Measurements from ENCODE around the gene ASIC4. TPM values are rescaled to one million over a fixed set of nuclear protein-coding genes. Genes with fewer than 3 reads are reported as not detected.

ASIC4 gene
- total and polyA plus RNA-seq, 2 of the 13 experiments (the other 11 are each of a cell fraction or from before 2014, with no cell fraction given): 0.03 TPM; not detected in 1

DNA sequence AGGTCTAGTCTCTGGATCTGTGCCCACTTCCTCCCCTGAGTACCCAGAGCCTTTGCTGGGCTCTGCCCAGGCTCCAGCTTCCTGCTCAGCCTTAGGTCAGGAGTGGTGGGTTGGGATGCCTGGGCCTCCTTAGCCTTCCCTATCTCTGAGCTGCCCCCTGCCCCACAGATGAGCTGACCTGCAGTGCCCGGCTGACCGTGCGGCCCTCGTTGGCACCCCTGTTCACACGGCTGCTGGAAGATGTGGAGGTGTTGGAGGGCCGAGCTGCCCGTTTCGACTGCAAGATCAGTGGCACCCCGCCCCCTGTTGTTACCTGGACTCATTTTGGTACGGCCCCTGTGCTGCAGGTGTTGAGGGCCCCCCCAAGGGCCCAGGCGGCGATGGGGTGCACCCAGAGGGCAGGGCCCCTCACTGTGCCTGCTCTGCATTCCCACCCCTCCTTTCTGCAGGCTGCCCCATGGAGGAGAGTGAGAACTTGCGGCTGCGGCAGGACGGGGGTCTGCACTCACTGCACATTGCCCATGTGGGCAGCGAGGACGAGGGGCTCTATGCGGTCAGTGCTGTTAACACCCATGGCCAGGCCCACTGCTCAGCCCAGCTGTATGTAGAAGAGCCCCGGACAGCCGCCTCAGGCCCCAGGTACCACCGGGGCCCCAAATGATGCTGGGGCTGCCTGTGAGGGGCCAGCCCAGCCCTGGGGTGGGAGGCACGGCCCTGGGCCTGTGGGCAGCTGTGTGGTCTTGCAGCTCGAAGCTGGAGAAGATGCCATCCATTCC lies 45.7 kb upstream of the ASIC4 start:
- in situ Hi-C loops (cut with HindIII; ENCODE audit: extremely low pct_ligation_motif_present, low pct_unique_long_range_greater_than_20kb): no loop called here
- no peak for TF ChIP-seq SOX5 (CRISPR knock-in tag; IDR thresholded peaks at IDR 0.05; ENCODE audit: borderline replicate concordance)
- TF ChIP-seq, protein P1, sequence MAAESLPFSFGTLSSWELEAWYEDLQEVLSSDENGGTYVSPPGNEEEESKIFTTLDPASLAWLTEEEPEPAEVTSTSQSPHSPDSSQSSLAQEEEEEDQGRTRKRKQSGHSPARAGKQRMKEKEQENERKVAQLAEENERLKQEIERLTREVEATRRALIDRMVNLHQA (CRISPR knock-in tag; IDR thresholded peaks at IDR 0.05): no peak
- TF ChIP-seq ZNF556 (CRISPR knock-in tag; IDR thresholded peaks at IDR 0.05; ENCODE audit: borderline replicate concordance): no peak
- TF ChIP-seq ZIK1 (CRISPR knock-in tag; IDR thresholded peaks at IDR 0.05; ENCODE audit: borderline replicate concordance, low read depth): no peak
- TF ChIP-seq, protein P2, sequence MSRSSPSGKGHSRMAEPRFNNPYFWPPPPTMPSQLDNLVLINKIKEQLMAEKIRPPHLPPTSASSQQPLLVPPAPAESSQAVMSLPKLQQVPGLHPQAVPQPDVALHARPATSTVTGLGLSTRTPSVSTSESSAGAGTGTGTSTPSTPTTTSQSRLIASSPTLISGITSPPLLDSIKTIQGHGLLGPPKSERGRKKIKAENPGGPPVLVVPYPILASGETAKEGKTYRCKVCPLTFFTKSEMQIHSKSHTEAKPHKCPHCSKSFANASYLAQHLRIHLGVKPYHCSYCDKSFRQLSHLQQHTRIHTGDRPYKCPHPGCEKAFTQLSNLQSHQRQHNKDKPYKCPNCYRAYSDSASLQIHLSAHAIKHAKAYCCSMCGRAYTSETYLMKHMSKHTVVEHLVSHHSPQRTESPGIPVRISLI (CRISPR knock-in tag; IDR thresholded peaks at IDR 0.05; ENCODE audit: borderline replicate concordance): no peak
- TF ChIP-seq CAMTA2 (CRISPR knock-in tag; IDR thresholded peaks at IDR 0.05; ENCODE audit: borderline replicate concordance): no peak
- no peak for TF ChIP-seq ZNF709 (CRISPR knock-in tag; IDR thresholded peaks at IDR 0.05)
- TF ChIP-seq, protein P3, sequence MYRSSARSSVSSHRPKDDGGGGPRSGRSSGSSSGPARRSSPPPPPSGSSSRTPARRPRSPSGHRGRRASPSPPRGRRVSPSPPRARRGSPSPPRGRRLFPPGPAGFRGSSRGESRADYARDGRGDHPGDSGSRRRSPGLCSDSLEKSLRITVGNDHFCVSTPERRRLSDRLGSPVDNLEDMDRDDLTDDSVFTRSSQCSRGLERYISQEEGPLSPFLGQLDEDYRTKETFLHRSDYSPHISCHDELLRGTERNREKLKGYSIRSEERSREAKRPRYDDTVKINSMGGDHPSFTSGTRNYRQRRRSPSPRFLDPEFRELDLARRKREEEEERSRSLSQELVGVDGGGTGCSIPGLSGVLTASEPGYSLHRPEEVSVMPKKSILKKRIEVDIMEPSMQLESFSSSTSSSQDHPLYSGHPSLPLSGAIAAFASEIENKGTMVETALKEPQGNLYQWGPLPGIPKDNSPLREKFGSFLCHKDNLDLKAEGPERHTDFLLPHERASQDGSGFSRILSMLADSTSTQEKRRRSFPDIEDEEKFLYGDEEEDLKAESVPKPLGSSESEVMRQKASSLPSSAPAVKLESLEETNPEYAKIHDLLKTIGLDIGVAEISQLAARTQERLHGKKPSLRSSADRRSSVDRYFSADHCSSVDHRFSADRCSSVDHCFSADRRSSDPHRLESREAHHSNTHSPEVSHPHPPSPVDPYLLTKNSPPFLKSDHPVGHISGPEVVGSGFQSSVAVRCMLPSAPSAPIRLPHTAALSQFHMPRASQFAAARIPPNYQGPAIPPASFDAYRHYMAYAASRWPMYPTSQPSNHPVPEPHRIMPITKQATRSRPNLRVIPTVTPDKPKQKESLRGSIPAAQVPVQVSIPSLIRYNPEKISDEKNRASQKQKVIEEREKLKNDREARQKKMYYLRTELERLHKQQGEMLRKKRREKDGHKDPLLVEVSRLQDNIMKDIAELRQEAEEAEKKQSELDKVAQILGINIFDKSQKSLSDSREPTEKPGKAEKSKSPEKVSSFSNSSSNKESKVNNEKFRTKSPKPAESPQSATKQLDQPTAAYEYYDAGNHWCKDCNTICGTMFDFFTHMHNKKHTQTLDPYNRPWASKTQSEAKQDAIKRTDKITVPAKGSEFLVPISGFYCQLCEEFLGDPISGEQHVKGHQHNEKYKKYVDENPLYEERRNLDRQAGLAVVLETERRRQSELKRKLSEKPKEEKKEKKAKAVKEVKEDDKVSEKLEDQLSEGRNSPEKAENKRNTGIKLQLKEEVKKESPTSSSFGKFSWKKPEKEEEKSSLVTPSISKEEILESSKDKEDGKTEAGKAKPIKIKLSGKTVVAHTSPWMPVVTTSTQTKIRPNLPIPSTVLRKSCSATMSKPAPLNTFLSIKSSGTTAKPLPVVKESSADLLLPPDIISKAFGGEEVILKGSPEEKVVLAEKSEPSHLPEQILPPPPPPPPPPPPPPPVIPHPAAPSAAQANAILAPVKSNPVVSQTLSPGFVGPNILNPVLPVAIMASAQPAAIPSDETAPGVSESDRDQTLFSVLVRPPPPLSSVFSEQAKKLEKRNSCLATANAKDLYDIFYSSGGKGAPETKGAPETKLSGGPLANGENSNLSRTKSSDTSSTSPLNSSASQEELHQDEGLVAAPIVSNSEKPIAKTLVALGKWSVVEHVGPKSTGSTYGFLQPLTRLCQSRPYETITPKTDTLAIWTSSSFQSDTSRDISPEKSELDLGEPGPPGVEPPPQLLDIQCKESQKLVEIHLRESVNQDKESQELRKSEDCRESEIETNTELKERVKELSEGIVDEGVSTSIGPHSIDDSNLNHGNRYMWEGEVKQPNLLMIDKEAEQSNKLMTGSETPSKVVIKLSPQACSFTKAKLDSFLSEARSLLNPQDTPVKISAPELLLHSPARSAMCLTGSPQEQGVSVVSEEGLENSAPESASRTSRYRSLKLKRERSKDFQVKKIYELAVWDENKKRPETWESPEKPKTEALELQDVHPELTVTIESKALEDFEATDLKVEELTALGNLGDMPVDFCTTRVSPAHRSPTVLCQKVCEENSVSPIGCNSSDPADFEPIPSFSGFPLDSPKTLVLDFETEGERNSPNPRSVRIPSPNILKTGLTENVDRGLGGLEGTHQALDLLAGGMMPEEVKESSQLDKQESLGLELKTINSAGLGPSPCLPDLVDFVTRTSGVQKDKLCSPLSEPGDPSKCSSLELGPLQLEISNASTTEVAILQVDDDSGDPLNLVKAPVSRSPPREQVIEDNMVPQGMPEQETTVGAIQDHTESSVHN (CRISPR knock-in tag; IDR thresholded peaks at IDR 0.05): no peak
- TF ChIP-seq SRSF1 (optimal IDR thresholded peaks at IDR 0.05; ENCODE audit: low read depth, low read length): no peak
- no peak for TF ChIP-seq POGZ (CRISPR knock-in tag; IDR thresholded peaks at IDR 0.05)
- TF ChIP-seq, protein P4, sequence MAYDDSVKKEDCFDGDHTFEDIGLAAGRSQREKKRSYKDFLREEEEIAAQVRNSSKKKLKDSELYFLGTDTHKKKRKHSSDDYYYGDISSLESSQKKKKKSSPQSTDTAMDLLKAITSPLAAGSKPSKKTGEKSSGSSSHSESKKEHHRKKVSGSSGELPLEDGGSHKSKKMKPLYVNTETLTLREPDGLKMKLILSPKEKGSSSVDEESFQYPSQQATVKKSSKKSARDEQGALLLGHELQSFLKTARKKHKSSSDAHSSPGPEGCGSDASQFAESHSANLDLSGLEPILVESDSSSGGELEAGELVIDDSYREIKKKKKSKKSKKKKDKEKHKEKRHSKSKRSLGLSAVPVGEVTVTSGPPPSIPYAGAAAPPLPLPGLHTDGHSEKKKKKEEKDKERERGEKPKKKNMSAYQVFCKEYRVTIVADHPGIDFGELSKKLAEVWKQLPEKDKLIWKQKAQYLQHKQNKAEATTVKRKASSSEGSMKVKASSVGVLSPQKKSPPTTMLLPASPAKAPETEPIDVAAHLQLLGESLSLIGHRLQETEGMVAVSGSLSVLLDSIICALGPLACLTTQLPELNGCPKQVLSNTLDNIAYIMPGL (CRISPR knock-in tag; IDR thresholded peaks at IDR 0.05; ENCODE audit: borderline replicate concordance in 1 of 2, low read depth in 1 of 2): no peak

More for the DNA sequence above, 45.7 kb upstream of the ASIC4 start:
- intact Hi-C loops (cut with micrococcal nuclease; ENCODE audit: unreplicated experiment): no loop called here
- H3K4me3 ChIP-seq (replicated peaks in 1 of 3; ENCODE audit: insufficient read depth in 1 of 3, low read depth in 2 of 3, low read length in 3 of 3): no peak overlapping the region
- H3K9me3 ChIP-seq (ENCODE audit: low read length): no peaks in the 10 kb centered on the region
- H3K36me3 ChIP-seq (replicated peaks in 1 of 2; ENCODE audit: control insufficient read depth in 1 of 2, insufficient read depth in 2 of 2, low read length in 2 of 2): no peaks in the 10 kb centered on the region
- ATAC-seq (no peak), DNase-seq (ENCODE audit: low spot score) (no peak), FAIRE-seq (no peak)
- CTCF ChIA-PET (ENCODE audit: low intra/inter-chr PET ratio, low total read pairs): no interaction called here
- no peak overlapping the region for H3K27ac ChIP-seq (ENCODE audit: extremely low read length, insufficient read depth, low read length)
- H3K9ac ChIP-seq (ENCODE audit: insufficient read depth, low read depth, low read length): no peak overlapping the region
- H4K20me1 ChIP-seq (ENCODE audit: insufficient read depth, low read length): no peaks in the 10 kb centered on the region
- POLR2A ChIA-PET: interaction anchor here (0.7 kb wide), 1 partner anchor 10 kb away, joined by 3 read pairs; no protein-coding TSS in a partner anchor
- H2AFZ ChIP-seq (ENCODE audit: low read length): no peak overlapping the region
- H3K27me3 ChIP-seq (ENCODE audit: control insufficient read depth in 1 of 2, insufficient read depth in 2 of 2, low read length in 2 of 2): peaks cover 12 to 89% of the 10 kb centered on the region in 2 experiments; a peak in 4 of 5 replicates
- H3K79me2 ChIP-seq (ENCODE audit: insufficient read depth, low read length): no peaks in the 10 kb centered on the region
- WGBS (ENCODE audit: low lambda C conversion rate): 75% methylated on average over 4 of the region's 23 CpGs
- no peaks in the 10 kb centered on the region for H3K4me1 ChIP-seq (ENCODE audit: insufficient read depth, low read length)
- BruUV-seq (replicated peaks): no TSS peak
- H3K4me2 ChIP-seq (ENCODE audit: low read depth, low read length): no peak overlapping the region

Measured in HepG2 (cell line).